Measurements from ENCODE around the gene KPTN.

Gene KPTN

DNA sequence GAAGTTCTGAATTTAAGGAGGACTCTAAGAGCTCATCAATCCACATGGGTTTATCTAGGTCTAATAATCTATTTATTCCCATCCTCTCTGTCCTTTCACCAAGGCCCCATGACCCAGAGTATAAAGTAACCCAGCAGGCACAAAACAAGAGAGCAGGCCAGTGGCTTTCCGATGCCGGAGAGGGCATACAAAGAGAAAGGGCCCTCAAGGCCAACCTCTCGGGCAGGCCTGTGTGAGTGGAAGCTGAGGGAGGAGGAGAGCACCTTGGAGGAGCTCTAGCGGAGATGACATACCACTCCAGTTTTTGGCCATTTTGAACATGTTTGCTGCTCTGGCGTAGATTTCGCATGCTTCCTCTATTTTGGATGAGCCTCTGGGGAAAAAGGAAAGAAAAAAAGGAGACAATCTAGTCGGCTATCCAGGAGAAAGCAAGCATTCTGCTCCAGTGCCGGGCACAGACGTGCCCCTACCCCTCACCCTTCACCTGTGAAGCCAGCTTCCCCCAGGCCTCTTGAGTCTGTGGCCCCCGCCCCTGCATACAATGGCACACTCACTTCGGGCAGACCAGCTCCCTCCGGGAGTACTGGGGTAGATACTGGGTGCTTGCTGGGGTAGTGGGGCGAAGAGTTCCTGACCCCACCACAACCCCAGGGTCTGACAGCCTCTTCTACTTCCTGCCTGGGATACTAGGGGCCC lies 19.3 kb upstream of the KPTN start:
- H3K4me1 ChIP-seq (ENCODE audit: control insufficient read depth in 1 of 2, insufficient read depth in 1 of 2, low read depth in 1 of 2, low read length in 1 of 2): no peaks in the 10 kb centered on the region
- TF ChIP-seq CTCF (IDR thresholded peaks at IDR 0.05): no peak
- H3K27ac ChIP-seq: no peak overlapping the region
- no peaks in the 10 kb centered on the region for H3K27me3 ChIP-seq
- H3K36me3 ChIP-seq: peaks cover 77% of the 10 kb centered on the region
- no peak overlapping the region for H3K4me3 ChIP-seq (ENCODE audit: low read depth in 1 of 2, low read length in 1 of 2)
- no peaks in the 10 kb centered on the region for H3K9me3 ChIP-seq

- H3K27me3 ChIP-seq: no peaks in the 10 kb centered on the region
- H3K4me3 ChIP-seq (ENCODE audit: low read depth in 1 of 2, low read length in 1 of 2): no peak overlapping the region
- no peak for TF ChIP-seq CTCF (IDR thresholded peaks at IDR 0.05)
- no peaks in the 10 kb centered on the region for H3K4me1 ChIP-seq (ENCODE audit: control insufficient read depth in 1 of 2, insufficient read depth in 1 of 2, low read depth in 1 of 2, low read length in 1 of 2)
- H3K9me3 ChIP-seq: no peaks in the 10 kb centered on the region
- peaks cover 92% of the 10 kb centered on the region for H3K36me3 ChIP-seq
- H3K27ac ChIP-seq: no peak overlapping the region
Observed at GRCh38 chr19:47499863-47500830, 16.1 kb upstream of the KPTN start.

- H3K4me1 ChIP-seq (ENCODE audit: control insufficient read depth in 1 of 2, insufficient read depth in 1 of 2, low read depth in 1 of 2, low read length in 1 of 2): no peaks in the 10 kb centered on the region
- TF ChIP-seq CTCF (IDR thresholded peaks at IDR 0.05): no peak
- H3K9me3 ChIP-seq: no peaks in the 10 kb centered on the region
- H3K27ac ChIP-seq: no peak overlapping the region
- no peaks in the 10 kb centered on the region for H3K27me3 ChIP-seq
- H3K4me3 ChIP-seq (ENCODE audit: low read depth in 1 of 2, low read length in 1 of 2): no peak overlapping the region
- H3K36me3 ChIP-seq: peaks cover 95% of the 10 kb centered on the region
Observed at GRCh38 chr19:47499371-47499770, 15.4 kb upstream of the KPTN start.

DNA sequence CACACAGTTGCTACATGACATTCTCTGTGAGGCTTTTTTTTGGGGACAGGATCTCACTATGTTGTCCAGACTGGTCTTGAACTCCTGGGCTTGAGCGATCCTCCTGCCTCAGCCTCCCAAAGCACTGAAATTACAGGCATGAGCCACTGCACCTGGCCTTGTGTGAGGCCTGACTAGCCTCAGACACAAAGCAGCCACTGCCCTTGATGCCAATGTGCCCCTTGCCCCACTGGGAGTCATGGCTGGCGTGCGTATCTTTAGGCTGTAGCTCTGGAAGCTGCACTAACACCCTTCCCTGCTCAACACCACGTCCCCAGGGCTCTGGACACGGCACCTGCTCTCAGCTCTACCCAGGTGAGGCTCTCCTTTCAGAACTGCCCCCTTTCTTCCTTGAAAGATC lies 14.5 kb upstream of the KPTN start:
- H3K4me1 ChIP-seq (ENCODE audit: control insufficient read depth in 1 of 2, insufficient read depth in 1 of 2, low read depth in 1 of 2, low read length in 1 of 2): no peaks in the 10 kb centered on the region
- peaks cover 97% of the 10 kb centered on the region for H3K36me3 ChIP-seq
- no peak for TF ChIP-seq CTCF (IDR thresholded peaks at IDR 0.05)
- H3K27ac ChIP-seq: no peak overlapping the region
- H3K27me3 ChIP-seq: no peaks in the 10 kb centered on the region
- H3K4me3 ChIP-seq (ENCODE audit: low read depth in 1 of 2, low read length in 1 of 2): no peak overlapping the region
- H3K9me3 ChIP-seq: no peaks in the 10 kb centered on the region

DNA sequence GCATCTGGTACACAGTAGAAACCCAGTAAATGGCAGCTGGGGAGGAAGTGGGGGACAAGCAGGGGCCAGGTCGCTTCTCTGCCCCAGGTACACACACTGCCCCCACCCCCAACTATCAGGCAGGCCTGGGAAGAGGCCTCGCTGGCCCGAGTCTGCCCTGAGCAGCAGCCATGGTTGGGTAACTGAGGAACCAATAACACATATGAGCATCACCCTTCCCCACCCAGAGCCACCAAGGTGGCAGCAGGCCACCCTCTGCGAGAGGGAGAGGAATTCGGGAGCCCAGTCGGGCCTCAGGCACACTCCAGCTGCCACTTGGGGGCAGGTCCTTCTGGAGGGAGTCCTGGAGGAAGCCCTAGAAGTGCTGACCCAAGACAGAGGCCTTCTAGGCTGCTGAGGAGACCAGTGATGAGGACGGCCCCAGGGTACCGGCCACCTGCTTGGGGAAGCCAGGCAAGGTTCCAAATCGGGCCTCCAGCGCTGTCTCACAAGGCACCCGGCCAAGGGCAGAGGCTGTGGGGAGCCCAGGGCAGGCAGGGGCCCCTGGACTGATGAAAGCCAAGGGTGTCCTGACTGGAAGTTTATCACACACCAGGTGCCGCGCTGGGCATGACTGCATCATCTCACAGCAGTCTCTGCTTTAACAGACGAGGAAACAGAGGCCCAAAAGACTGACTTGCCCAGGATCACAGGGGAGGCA lies 14.0 kb upstream of the KPTN start:
- Histone ChIP-seq H3K4me1 (ENCODE audit: control insufficient read depth in 1 of 2, insufficient read depth in 1 of 2, low read depth in 1 of 2, low read length in 1 of 2) (no peaks in the 10 kb centered on the region), H3K36me3 (peaks cover 97% of the 10 kb centered on the region), H3K27ac (no peak overlapping the region), H3K4me3 (ENCODE audit: low read depth in 1 of 2, low read length in 1 of 2) (no peak overlapping the region), H3K9me3 (no peaks in the 10 kb centered on the region), H3K27me3 (no peaks in the 10 kb centered on the region)
- no peak for TF ChIP-seq CTCF (IDR thresholded peaks at IDR 0.05)

All from neutrophil (primary cell).